Mucosa of rectum (tissue), 2 donors: ENCODE data around the gene MPP3.

Experiments
- H3K27ac ChIP-seq, 2 donors: one replicate each; pipeline ENCODE4 v1.7.0; 2013; ENCODE audit warnings: inconsistent platforms in 2 of 2, low read depth in 2 of 2, low read length in 2 of 2
- H3K27me3 ChIP-seq, 2 donors: one replicate each; pipeline ENCODE4 v1.7.0; 2013; ENCODE audit warnings: low read length in 2 of 2; ENCODE audit not compliant: control insufficient read depth in 2 of 2, insufficient read depth in 2 of 2
- H3K36me3 ChIP-seq, 2 donors: one replicate each; pipeline ENCODE4 v1.7.0; 2013; ENCODE audit warnings: low read length in 2 of 2; ENCODE audit not compliant: control insufficient read depth in 2 of 2, insufficient read depth in 2 of 2
- H3K4me1 ChIP-seq, 2 donors: one replicate each; pipeline ENCODE4 v1.7.0; 2013; ENCODE audit warnings: low read length in 2 of 2, mild to moderate bottlenecking in 1 of 2; ENCODE audit not compliant: control insufficient read depth in 2 of 2, insufficient read depth in 2 of 2
- H3K4me3 ChIP-seq, 2 donors: one replicate each; pipeline ENCODE4 v1.7.0; 2013; ENCODE audit warnings: low read length in 2 of 2
- H3K9ac ChIP-seq, 2 donors: one replicate each; pipeline ENCODE4 v1.7.0; 2013; ENCODE audit warnings: low read length in 2 of 2, low read depth in 1 of 2, mild to moderate bottlenecking in 1 of 2
- H3K9me3 ChIP-seq, 2 donors: one replicate each; pipeline ENCODE4 v1.7.0; 2013; ENCODE audit warnings: low read length in 2 of 2; ENCODE audit not compliant: control insufficient read depth in 2 of 2
- donor health status: healthy.
- donor health status: Normal muscosa, but diverticular disease.

MPP3 gene

GRCh38 chr17:43822570-43823190 is 10.3 kb downstream of the MPP3 start:
- Histone ChIP-seq H3K36me3 (peaks cover 0 to 4% of the 10 kb centered on the region in 2 donors), H3K4me3 (no peak overlapping the region), H3K4me1 (no peaks in the 10 kb centered on the region), H3K27me3 (no peaks in the 10 kb centered on the region), H3K9ac (no peak overlapping the region), H3K9me3 (no peaks in the 10 kb centered on the region), H3K27ac (no peak overlapping the region)

GRCh38 chr17:43820759-43821158 is 12.2 kb downstream of the MPP3 start:
- Histone ChIP-seq H3K9me3 (no peaks in the 10 kb centered on the region), H3K36me3 (peaks cover 0 to 4% of the 10 kb centered on the region in 2 donors), H3K4me1 (no peaks in the 10 kb centered on the region), H3K9ac (no peak overlapping the region), H3K27me3 (no peaks in the 10 kb centered on the region), H3K4me3 (no peak overlapping the region), H3K27ac (no peak overlapping the region)

- Histone ChIP-seq H3K36me3 (no peaks in the 10 kb centered on the region), H3K27me3 (no peaks in the 10 kb centered on the region), H3K9ac (no peak overlapping the region), H3K4me1 (no peaks in the 10 kb centered on the region), H3K27ac (no peak overlapping the region), H3K4me3 (no peak overlapping the region), H3K9me3 (no peaks in the 10 kb centered on the region)
Observed at GRCh38 chr17:43818966-43819365, 14.0 kb downstream of the MPP3 start.

- no peaks in the 10 kb centered on the region for H3K36me3 ChIP-seq
- no peaks in the 10 kb centered on the region for H3K9me3 ChIP-seq
- no peak overlapping the region for H3K9ac ChIP-seq
- H3K27me3 ChIP-seq = no peaks in the 10 kb centered on the region
- no peaks in the 10 kb centered on the region for H3K4me1 ChIP-seq
- H3K27ac ChIP-seq = no peak overlapping the region
- no peak overlapping the region for H3K4me3 ChIP-seq
Observed at GRCh38 chr17:43817826-43818225, 15.1 kb downstream of the MPP3 start.

DNA sequence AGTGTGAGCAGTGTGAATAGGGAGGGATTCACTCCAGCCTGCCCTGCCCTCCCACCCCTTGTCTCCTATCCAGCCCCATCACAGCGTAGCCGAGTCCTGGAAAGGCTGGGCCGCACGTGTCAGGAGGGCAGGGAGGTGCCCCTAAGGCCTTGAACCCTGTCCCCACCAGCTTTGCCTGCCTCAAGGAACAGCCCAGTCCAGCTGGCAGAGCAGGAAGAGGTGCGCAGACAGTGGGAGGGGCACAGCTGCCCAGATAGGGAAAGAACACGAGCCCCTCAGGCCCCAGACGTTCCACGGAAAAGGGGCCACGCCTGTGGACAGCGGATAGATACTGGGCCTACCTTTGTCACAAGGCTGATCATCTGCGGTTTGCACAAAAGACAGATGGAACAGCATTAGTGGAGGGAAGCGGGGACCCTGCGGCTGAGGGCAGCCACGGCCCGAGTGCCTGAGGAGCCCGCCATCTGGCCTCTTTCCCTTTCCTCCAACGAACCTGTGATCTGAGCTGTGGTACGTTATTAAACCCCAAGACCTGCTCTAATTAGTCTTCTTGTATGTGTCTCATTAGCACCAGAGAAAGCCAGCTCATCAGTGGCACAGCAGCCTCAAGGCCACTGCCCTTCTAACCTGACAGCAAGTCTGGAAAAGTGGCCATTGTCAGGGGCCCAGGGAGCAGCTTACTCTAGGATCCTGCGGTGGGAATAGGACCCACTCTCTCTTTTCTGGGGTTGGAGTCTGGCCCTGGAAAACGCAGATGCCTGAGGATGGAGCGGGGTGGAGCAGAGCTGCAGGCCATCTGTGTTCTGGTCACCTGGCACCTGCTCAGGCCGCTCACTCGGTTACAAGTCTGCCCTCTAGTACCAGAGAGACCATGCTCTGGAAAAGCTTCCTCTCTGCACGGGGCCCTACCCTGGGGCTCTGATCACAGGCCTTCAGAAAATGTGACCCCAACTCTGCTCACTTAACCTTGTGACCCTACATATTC is 16.3 kb downstream of the MPP3 start:
- no peak overlapping the region for H3K27ac ChIP-seq
- no peak overlapping the region for H3K9ac ChIP-seq
- H3K4me1 ChIP-seq = no peaks in the 10 kb centered on the region
- H3K9me3 ChIP-seq = no peaks in the 10 kb centered on the region
- no peak overlapping the region for H3K4me3 ChIP-seq
- no peaks in the 10 kb centered on the region for H3K36me3 ChIP-seq
- H3K27me3 ChIP-seq = no peaks in the 10 kb centered on the region

DNA sequence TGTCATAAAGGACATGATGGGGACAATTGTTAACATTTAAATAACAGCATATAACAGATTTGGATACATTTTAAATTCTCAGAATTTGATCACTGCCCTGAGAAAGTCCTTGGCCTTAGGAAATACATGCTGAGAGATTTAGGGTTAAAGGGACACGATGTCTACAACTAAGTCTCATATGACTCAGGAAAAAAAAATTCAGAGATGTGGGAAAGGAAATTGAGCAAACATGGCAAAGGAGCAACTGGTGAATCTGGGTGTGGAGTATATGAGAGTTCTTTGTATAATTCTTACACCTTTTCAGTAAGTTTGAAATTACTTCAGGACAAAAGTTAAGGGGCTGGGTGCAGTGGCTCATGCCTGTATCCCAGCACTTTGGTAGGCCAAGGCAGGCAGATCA is 18.2 kb downstream of the MPP3 start:
- Histone ChIP-seq H3K4me3 (no peak overlapping the region), H3K4me1 (no peaks in the 10 kb centered on the region), H3K9me3 (no peaks in the 10 kb centered on the region), H3K27me3 (no peaks in the 10 kb centered on the region), H3K36me3 (no peaks in the 10 kb centered on the region), H3K27ac (no peak overlapping the region), H3K9ac (no peak overlapping the region)

DNA sequence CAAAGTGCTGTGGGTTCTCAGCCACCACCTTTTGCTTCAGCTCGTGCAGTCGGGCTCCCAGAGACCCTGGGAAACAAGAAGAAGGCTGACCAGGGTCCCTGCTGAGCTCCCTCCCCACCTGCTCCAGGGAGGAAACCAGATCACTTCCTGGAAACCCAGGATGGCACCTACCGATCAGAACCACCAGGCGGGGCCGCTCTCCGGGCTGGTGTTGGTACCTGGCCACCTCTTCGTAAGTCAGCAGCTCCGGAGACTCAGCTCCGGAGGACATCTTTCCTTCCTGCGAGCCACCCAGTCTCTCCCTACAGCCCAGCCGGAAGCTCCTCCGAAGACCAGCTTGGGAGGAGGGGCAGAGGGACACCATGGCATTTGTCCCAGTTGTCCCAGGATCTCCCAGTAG is 18.9 kb downstream of the MPP3 start:
- H3K9ac ChIP-seq = no peak overlapping the region
- H3K27me3 ChIP-seq = no peaks in the 10 kb centered on the region
- no peaks in the 10 kb centered on the region for H3K4me1 ChIP-seq
- H3K27ac ChIP-seq = no peak overlapping the region
- H3K36me3 ChIP-seq = no peaks in the 10 kb centered on the region
- H3K4me3 ChIP-seq = no peak overlapping the region
- no peaks in the 10 kb centered on the region for H3K9me3 ChIP-seq

GRCh38 chr17:43813386-43813785 is 19.6 kb downstream of the MPP3 start:
- Histone ChIP-seq H3K9ac (no peak overlapping the region), H3K27ac (no peak overlapping the region), H3K9me3 (no peaks in the 10 kb centered on the region), H3K4me3 (no peak overlapping the region), H3K36me3 (no peaks in the 10 kb centered on the region), H3K4me1 (no peaks in the 10 kb centered on the region), H3K27me3 (no peaks in the 10 kb centered on the region)

GRCh38 chr17:43812396-43813265 is 20.3 kb downstream of the MPP3 start:
- Histone ChIP-seq H3K27me3 (no peaks in the 10 kb centered on the region), H3K4me3 (no peak overlapping the region), H3K9ac (no peak overlapping the region), H3K9me3 (no peaks in the 10 kb centered on the region), H3K4me1 (no peaks in the 10 kb centered on the region), H3K36me3 (no peaks in the 10 kb centered on the region), H3K27ac (no peak overlapping the region)

DNA sequence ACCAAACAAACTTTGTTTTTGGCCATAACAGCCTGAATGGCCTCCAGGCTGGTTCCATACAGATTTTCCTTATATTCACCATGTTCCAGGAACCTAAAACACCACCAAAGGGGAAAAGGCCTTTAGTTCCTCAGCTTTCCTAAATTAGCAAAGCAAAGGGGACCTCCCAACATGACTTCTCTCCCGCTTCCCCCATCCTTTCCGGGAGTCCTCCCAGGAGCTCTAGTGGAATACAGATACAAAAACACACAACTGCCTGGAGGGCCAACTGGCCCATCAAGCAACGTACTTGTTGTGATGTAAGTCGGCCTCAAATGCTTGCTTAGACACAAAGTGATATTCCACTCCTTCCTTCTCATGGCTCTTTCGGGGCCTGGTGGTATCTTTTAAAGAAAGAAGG is 22.1 kb downstream of the MPP3 start:
- Histone ChIP-seq H3K9me3 (no peaks in the 10 kb centered on the region), H3K27ac (no peak overlapping the region), H3K4me1 (no peaks in the 10 kb centered on the region), H3K9ac (no peak overlapping the region), H3K27me3 (no peaks in the 10 kb centered on the region), H3K4me3 (no peak overlapping the region), H3K36me3 (no peaks in the 10 kb centered on the region)
